HCT116 (cell line): Measurements from ENCODE around the gene FXYD6. TPM values are rescaled to one million over a fixed set of nuclear protein-coding genes. Genes with fewer than 3 reads are reported as not detected.

Experiments
- ATAC-seq: fragments of 200-7000 bp; cut with Tn5 transposase; 2 replicates; pipeline ENCODE4 v1.9.1; 2020; ENCODE audit warnings: mild to moderate bottlenecking, moderate library complexity
- BruUV-seq: library from RNA; stranded (reverse); fragments of 400-500 nt; replicated peaks from 2 replicates; lab custom pipeline; 2021; lab: Mats Ljungman, UMichigan
- CTCF ChIA-PET: fragments of 300-600 bp; sonication (Branson Sonifier 250); formaldehyde crosslinking; loops from one replicate; lab custom pipeline; 2021; ENCODE audit warnings: antibody characterized with exemption; lab: Charles Lee
- POLR2A ChIA-PET: fragments of 300-600, 350-600 bp; sonication (Branson Sonifier 250); formaldehyde crosslinking; loops from one replicate; lab custom pipeline; 2021; ENCODE audit warnings: antibody characterized with exemption; lab: Charles Lee
- RAD21 ChIA-PET, 2 experiments: fragments of 300-600 bp; sonication (Branson Sonifier 250); formaldehyde crosslinking; loops; one replicate each; lab custom pipeline; 2023; ENCODE audit warnings: low total read pairs in 2 of 2; ENCODE audit not compliant: uncharacterized antibody in 2 of 2, unreplicated experiment in 2 of 2, low non-redundant PET in 1 of 2; lab: Charles Lee
- DNase-seq: peaks from one replicate; pipeline ENCODE4 v3.0.0-alpha.2; 2010; ENCODE audit warnings: low read depth, low spot score
- H2AFZ ChIP-seq: fragments of 200-600 bp; shearing (Covaris generic), sonication (generic); 2 replicates; pipeline ENCODE4 v1.6.1; 2017; ENCODE audit warnings: low read depth, mixed run types, mixed read lengths, antibody characterized with exemption, low read length; ENCODE audit not compliant: poor library complexity, severe bottlenecking
- H3K27ac ChIP-seq: 2 replicates; pipeline ENCODE4 v1.5.1; 2012; ENCODE audit warnings: low read depth, low read length
- H3K27me3 ChIP-seq: fragments of 200-600 bp; sonication (generic); 2 replicates; pipeline ENCODE4 v1.6.1; 2016; ENCODE audit warnings: mixed run types, low read length, mixed read lengths; ENCODE audit not compliant: insufficient read depth
- H3K36me3 ChIP-seq, 2 experiments: fragments of 200-500 bp in 1 of 2; fragments of 200-600 bp in 1 of 2; sonication (Bioruptor generic) in 1 of 2; sonication (generic) in 1 of 2; 2 replicates each; pipeline versions ENCODE4 v1.5.1 to v1.6.1; 2014 to 2016; ENCODE audit warnings: low read length in 2 of 2, inconsistent platforms in 1 of 2, mixed read lengths in 1 of 2, mixed run types in 1 of 2; ENCODE audit not compliant: insufficient read depth in 2 of 2, control insufficient read depth in 1 of 2
- H3K4me1 ChIP-seq, 2 experiments: fragments of 200-600 bp in 1 of 2; sonication (generic) in 1 of 2; 2 replicates each; pipeline versions ENCODE4 v1.5.1 to v1.6.1; 2012 to 2017; ENCODE audit warnings: low read length in 2 of 2, inconsistent platforms in 1 of 2, mild to moderate bottlenecking in 1 of 2, mixed read lengths in 1 of 2, mixed run types in 1 of 2, moderate library complexity in 1 of 2; ENCODE audit not compliant: insufficient read depth in 2 of 2, control insufficient read depth in 1 of 2
- H3K4me2 ChIP-seq: fragments of 200-600 bp; sonication (generic); 2 replicates; pipeline ENCODE4 v1.6.1; 2017; ENCODE audit warnings: mixed run types, low read length, mixed read lengths
- H3K4me3 ChIP-seq, 2 experiments: fragments of 200-600 bp in 1 of 2; sonication (generic) in 1 of 2; replicated peaks in 1 of 2; 2 replicates each; pipeline ENCODE4 v1.5.1; 2011 to 2016; ENCODE audit warnings: low read length in 2 of 2, control low read depth in 1 of 2, low read depth in 1 of 2, mild to moderate bottlenecking in 1 of 2, mixed read lengths in 1 of 2, mixed run types in 1 of 2
- H3K79me2 ChIP-seq: fragments of 200-600 bp; sonication (generic); 2 replicates; pipeline ENCODE4 v1.6.1; 2017; ENCODE audit warnings: mild to moderate bottlenecking, mixed run types, low read length, moderate library complexity, mixed read lengths; ENCODE audit not compliant: insufficient read depth
- H3K9ac ChIP-seq: fragments of 200-600 bp; sonication (generic); 2 replicates; pipeline ENCODE4 v1.6.1; 2016; ENCODE audit warnings: low read length, mixed read lengths
- H3K9me2 ChIP-seq: fragments of 200-600 bp; sonication (generic), shearing (Covaris generic); 2 replicates; pipeline ENCODE4 v1.6.1; 2017; ENCODE audit warnings: mixed run types, mild to moderate bottlenecking, moderate library complexity; ENCODE audit not compliant: insufficient read depth
- H3K9me3 ChIP-seq, 2 experiments: fragments of 200-500 bp in 1 of 2; fragments of 200-600 bp in 1 of 2; sonication (Bioruptor generic) in 1 of 2; sonication (generic) in 1 of 2; 2 replicates each; pipeline ENCODE4 v1.6.1; 2014 to 2017; ENCODE audit warnings: low read length in 2 of 2, mixed read lengths in 2 of 2, inconsistent platforms in 1 of 2, low read depth in 1 of 2, mild to moderate bottlenecking in 1 of 2, mixed run types in 1 of 2, moderate library complexity in 1 of 2; ENCODE audit not compliant: control insufficient read depth in 1 of 2, insufficient read depth in 1 of 2
- H4K20me1 ChIP-seq: fragments of 200-600 bp; sonication (generic), shearing (Covaris generic); 2 replicates; pipeline ENCODE4 v1.6.1; 2017; ENCODE audit warnings: mixed run types, mild to moderate bottlenecking, moderate library complexity; ENCODE audit not compliant: insufficient read depth
- ATF3 ChIP-seq: IDR thresholded peaks from 2 replicates; pipeline ENCODE4 v1.6.1; 2012
- CEBPB ChIP-seq: IDR thresholded peaks from 2 replicates; pipeline ENCODE4 v1.6.1; 2012; ENCODE audit warnings: low read depth
- EGR1 ChIP-seq: IDR thresholded peaks from 2 replicates; pipeline ENCODE4 v1.6.1; 2012; ENCODE audit warnings: low read depth
- POLR2A ChIP-seq: IDR thresholded peaks from 2 replicates; pipeline ENCODE4 v1.7.0; 2011; ENCODE audit warnings: borderline replicate concordance; ENCODE audit not compliant: insufficient read depth, insufficient read length; ENCODE audit errors: extremely low read depth
- RAD21 ChIP-seq: IDR thresholded peaks from 2 replicates; pipeline ENCODE4 v1.6.1; 2012; ENCODE audit warnings: low read depth, mild to moderate bottlenecking
- REST ChIP-seq: IDR thresholded peaks from 2 replicates; pipeline ENCODE4 v1.6.1; 2012; ENCODE audit warnings: low read depth
- SIN3A ChIP-seq: IDR thresholded peaks from 2 replicates; pipeline ENCODE4 v1.6.1; 2012; ENCODE audit warnings: low read depth
- SRF ChIP-seq: IDR thresholded peaks from 2 replicates; pipeline ENCODE4 v1.6.1; 2012; ENCODE audit warnings: low read depth
- TCF7L2 ChIP-seq: IDR thresholded peaks from 2 replicates; pipeline ENCODE4 v1.7.0; 2011; ENCODE audit warnings: borderline replicate concordance, inconsistent platforms; ENCODE audit not compliant: insufficient read depth, insufficient read length; ENCODE audit errors: extremely low read depth
- YY1 ChIP-seq: IDR thresholded peaks from 2 replicates; pipeline ENCODE4 v1.6.1; 2011; ENCODE audit warnings: low read length, low read depth, moderate library complexity, mild to moderate bottlenecking; ENCODE audit not compliant: insufficient replicate concordance; ENCODE audit errors: extremely low read depth
- ZFX ChIP-seq: fragments of 450-650 bp; IDR thresholded peaks from 2 replicates; pipeline ENCODE4 v1.6.1; 2017
- intact Hi-C: fragments of 100-400 bp; cut with micrococcal nuclease; formaldehyde crosslinking; loops from 2 replicates; pipeline ENCODE4 v1.10.0; 2022
- total RNA-seq: library from RNA; stranded (reverse); gene quantifications from one replicate; pipeline ENCODE4 v1.2.1, GENCODE V29; 2021; ENCODE audit not compliant: unreplicated experiment

Gene FXYD6
- total RNA-seq, 1 experiment from 2014 or later: 2.5 TPM

GRCh38 chr11:117794135-117794534 is 82.3 kb downstream of the FXYD6 start:
- Histone ChIP-seq H3K9ac (no peak overlapping the region), H2AFZ (no peak overlapping the region), H3K9me3 (no peaks in the 10 kb centered on the region), H3K4me3 (no peak overlapping the region), H3K9me2 (no peaks in the 10 kb centered on the region), H3K27ac (no peak overlapping the region), H3K27me3 (peaks cover 22% of the 10 kb centered on the region; the same call in 1 of the 2 replicates), H3K4me2 (no peak overlapping the region), H3K4me1 (no peaks in the 10 kb centered on the region), H3K36me3 (no peaks in the 10 kb centered on the region), H4K20me1 (no peaks in the 10 kb centered on the region), H3K79me2 (no peaks in the 10 kb centered on the region)
- ATAC-seq: no peak
- DNase-seq: no peak
- ChIA-PET RAD21 (no interaction called here), POLR2A (no interaction called here), CTCF (interaction anchor here (1.3 kb wide), 1 partner anchor 368 kb away, joined by 3 read pairs; no protein-coding TSS in a partner anchor)
- intact Hi-C loops: no loop called here
- BruUV-seq: no TSS peak
- TF ChIP-seq REST (no peak), CEBPB (no peak), TCF7L2 (no peak), EGR1 (no peak), ZFX (no peak)

- RAD21 ChIA-PET: no interaction called here
- no peak overlapping the region for H3K4me3 ChIP-seq
- intact Hi-C loops: no loop called here
- no peak overlapping the region for H3K27ac ChIP-seq
- no peak overlapping the region for H2AFZ ChIP-seq
- no peaks in the 10 kb centered on the region for H3K79me2 ChIP-seq
- TF ChIP-seq RAD21 (no peak), TCF7L2 (no peak), SIN3A (no peak), POLR2A (no peak), YY1 (no peak), ATF3 (no peak), SRF (no peak)
- TF ChIP-seq, all 23 proteins: peak for 0
- ChIA-PET CTCF (no interaction called here), POLR2A (no interaction called here)
- Histone ChIP-seq H4K20me1 (no peaks in the 10 kb centered on the region), H3K9me2 (no peaks in the 10 kb centered on the region), H3K27me3 (peaks cover 25% of the 10 kb centered on the region; the same call in 1 of the 2 replicates), H3K4me1 (no peaks in the 10 kb centered on the region), H3K9ac (no peak overlapping the region), H3K4me2 (no peak overlapping the region), H3K36me3 (no peaks in the 10 kb centered on the region), H3K9me3 (no peaks in the 10 kb centered on the region)
- no peak for ATAC-seq
- no peak for DNase-seq
- no TSS peak for BruUV-seq
Measured at GRCh38 chr11:117793583-117793982, 82.9 kb downstream of the FXYD6 start.
